ENCODE measurements around the gene MYG1.

Gene MYG1

GRCh38 chr12:53299454-53300180 lies at the start of gene MYG1:
Gene MYG1, plus strand, starts transcription at chr12:53299695. Its CDS starts 43 bp downstream, at chr12:53299738.
- in situ Hi-C loops (cut with MboI; ENCODE audit: low sequenced_read_pairs), result loop anchor here (25.0 kb wide), 1 partner anchor 237 kb away; the partner anchor contains the start of gene TNS2

- in situ Hi-C loops (cut with MboI; ENCODE audit: low sequenced_read_pairs), result no loop called here
These were observed 47.8 kb upstream of the MYG1 start for GRCh38 chr12:53251477-53252348.

- in situ Hi-C loops (cut with MboI; ENCODE audit: low sequenced_read_pairs), result no loop called here
These were observed 47.1 kb upstream of the MYG1 start for GRCh38 chr12:53252349-53252916.

- in situ Hi-C loops (cut with MboI; ENCODE audit: low sequenced_read_pairs), result no loop called here
These were observed 46.2 kb upstream of the MYG1 start for GRCh38 chr12:53253298-53253697.

GRCh38 chr12:53254816-53255545 lies 44.5 kb upstream of the MYG1 start:
- in situ Hi-C loops (cut with MboI; ENCODE audit: low sequenced_read_pairs), result no loop called here

GRCh38 chr12:53255996-53256395 lies 43.5 kb upstream of the MYG1 start:
- in situ Hi-C loops (cut with MboI; ENCODE audit: low sequenced_read_pairs), result no loop called here

GRCh38 chr12:53258541-53259539 lies 40.7 kb upstream of the MYG1 start:
- in situ Hi-C loops (cut with MboI; ENCODE audit: low sequenced_read_pairs), result no loop called here

- in situ Hi-C loops (cut with MboI; ENCODE audit: low sequenced_read_pairs), result no loop called here
These were observed 39.6 kb upstream of the MYG1 start for GRCh38 chr12:53259891-53260290.

- in situ Hi-C loops (cut with MboI; ENCODE audit: low sequenced_read_pairs), result no loop called here
These were observed 33.7 kb upstream of the MYG1 start for GRCh38 chr12:53265783-53266182.

GRCh38 chr12:53267306-53267998 lies 32.0 kb upstream of the MYG1 start:
- in situ Hi-C loops (cut with MboI; ENCODE audit: low sequenced_read_pairs), result no loop called here

- in situ Hi-C loops (cut with MboI; ENCODE audit: low sequenced_read_pairs), result no loop called here
These were observed 31.4 kb upstream of the MYG1 start, which contains the start of gene ESPL1 for GRCh38 chr12:53267999-53268629. Gene ESPL1, plus strand, starts transcription at chr12:53268299. Its CDS starts 468 bp downstream, at chr12:53268767.

GRCh38 chr12:53268630-53269562 lies 30.6 kb upstream of the MYG1 start:
- in situ Hi-C loops (cut with MboI; ENCODE audit: low sequenced_read_pairs), result no loop called here

- in situ Hi-C loops (cut with MboI; ENCODE audit: low sequenced_read_pairs), result no loop called here
These were observed 25.1 kb upstream of the MYG1 start for GRCh38 chr12:53274445-53274844.

GRCh38 chr12:53276511-53276910 lies 23.0 kb upstream of the MYG1 start:
- in situ Hi-C loops (cut with MboI; ENCODE audit: low sequenced_read_pairs), result loop anchor here (25.0 kb wide), 1 partner anchor 214 kb away; the partner anchor contains the start of gene TNS2

GRCh38 chr12:53277981-53278380 lies 21.5 kb upstream of the MYG1 start:
- in situ Hi-C loops (cut with MboI; ENCODE audit: low sequenced_read_pairs), result loop anchor here (25.0 kb wide), 1 partner anchor 216 kb away; the partner anchor contains the start of gene TNS2

- in situ Hi-C loops (cut with MboI; ENCODE audit: low sequenced_read_pairs), result loop anchor here (25.0 kb wide), 1 partner anchor 217 kb away; the partner anchor contains the start of gene TNS2
These were observed 20.1 kb upstream of the MYG1 start for GRCh38 chr12:53279283-53279869.

All from HL-60/S4 treated with retinoic acid at 250 ng/mL for 4 days and 3 days (cell line).